22Rv1 (cell line): Measurements from ENCODE around the gene SORCS2.

ENCODE experiments used
- H3K27ac ChIP-seq: fragments of 450-650 bp; 2 replicates; pipeline ENCODE4 v1.5.1; 2017
- ZFX ChIP-seq: fragments of 450-650 bp; IDR thresholded peaks from 2 replicates; pipeline ENCODE4 v1.6.1; 2017; ENCODE audit warnings: antibody characterized with exemption, borderline replicate concordance
- TF ChIP-seq, protein P1 (sequence below): fragments of 450-650 bp; IDR thresholded peaks from 2 replicates; pipeline ENCODE4 v1.5.1; 2017; ENCODE audit warnings: mild to moderate bottlenecking

The SORCS2 gene

DNA sequence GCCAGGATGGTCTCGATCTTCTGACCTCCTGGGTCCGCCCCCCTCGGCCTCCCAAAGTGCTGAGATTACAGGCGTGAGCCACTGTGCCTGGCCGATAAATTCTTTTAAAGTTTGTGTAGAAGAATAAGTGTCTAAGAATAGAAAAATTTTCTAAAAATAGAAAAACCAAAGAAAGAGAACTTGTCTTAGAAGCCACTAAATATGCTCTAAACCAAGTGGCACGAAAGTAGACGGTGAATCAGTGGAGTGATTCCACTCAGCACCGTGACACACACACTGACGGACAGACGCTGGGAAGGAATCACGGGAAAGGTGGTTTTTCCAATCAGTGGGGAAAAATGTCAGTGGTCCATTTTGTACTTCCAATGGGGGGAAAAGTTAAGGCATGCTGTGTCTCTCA is 315.0 kb downstream of the SORCS2 start:
- TF ChIP-seq, protein P1, sequence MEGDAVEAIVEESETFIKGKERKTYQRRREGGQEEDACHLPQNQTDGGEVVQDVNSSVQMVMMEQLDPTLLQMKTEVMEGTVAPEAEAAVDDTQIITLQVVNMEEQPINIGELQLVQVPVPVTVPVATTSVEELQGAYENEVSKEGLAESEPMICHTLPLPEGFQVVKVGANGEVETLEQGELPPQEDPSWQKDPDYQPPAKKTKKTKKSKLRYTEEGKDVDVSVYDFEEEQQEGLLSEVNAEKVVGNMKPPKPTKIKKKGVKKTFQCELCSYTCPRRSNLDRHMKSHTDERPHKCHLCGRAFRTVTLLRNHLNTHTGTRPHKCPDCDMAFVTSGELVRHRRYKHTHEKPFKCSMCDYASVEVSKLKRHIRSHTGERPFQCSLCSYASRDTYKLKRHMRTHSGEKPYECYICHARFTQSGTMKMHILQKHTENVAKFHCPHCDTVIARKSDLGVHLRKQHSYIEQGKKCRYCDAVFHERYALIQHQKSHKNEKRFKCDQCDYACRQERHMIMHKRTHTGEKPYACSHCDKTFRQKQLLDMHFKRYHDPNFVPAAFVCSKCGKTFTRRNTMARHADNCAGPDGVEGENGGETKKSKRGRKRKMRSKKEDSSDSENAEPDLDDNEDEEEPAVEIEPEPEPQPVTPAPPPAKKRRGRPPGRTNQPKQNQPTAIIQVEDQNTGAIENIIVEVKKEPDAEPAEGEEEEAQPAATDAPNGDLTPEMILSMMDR: no peak
- no peak for TF ChIP-seq ZFX
- no peak overlapping the region for H3K27ac ChIP-seq

DNA sequence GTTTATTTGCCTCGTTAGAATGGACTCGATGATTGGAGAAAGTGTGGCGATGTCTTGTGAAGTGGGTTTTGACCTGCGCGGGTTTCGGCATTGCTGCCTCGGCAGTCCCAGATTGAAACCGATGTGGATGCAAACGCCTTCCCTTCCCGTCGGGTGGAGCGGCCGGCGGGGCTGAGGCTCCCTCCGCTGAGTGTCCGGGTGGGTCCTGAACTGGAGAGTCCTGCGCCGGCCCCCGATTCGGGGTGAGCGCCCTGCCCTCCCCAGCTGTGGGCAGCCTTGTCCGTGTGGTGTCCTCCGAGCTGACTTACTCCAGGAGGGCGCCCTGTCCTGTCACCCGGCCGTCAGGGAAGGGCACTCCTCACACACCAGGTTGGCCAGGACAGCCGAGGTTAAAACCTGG is 317.7 kb downstream of the SORCS2 start:
- TF ChIP-seq, protein P1: no peak
- no peak for TF ChIP-seq ZFX
- no peak overlapping the region for H3K27ac ChIP-seq

DNA sequence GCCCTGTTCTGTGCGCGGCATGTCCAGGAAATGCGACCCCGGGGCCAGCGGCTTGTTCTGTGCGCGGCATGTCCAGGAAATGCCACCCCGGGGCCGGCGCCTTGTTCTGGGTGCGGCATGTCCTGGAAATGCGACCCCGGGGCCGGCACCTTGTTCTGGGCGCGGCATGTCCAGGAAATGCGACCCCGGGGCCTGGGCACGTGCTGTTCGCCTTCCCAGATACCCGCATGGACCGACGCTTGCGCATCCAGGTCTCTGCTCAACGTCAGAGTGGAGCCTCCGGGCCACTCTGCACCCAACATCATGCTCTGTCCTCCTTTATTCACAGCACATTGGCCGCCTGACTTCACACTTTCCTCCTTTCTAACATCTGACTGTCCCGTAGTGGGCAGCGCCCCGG is 318.2 kb downstream of the SORCS2 start:
- H3K27ac ChIP-seq: no peak overlapping the region
- no peak for TF ChIP-seq ZFX
- TF ChIP-seq, protein P1: no peak

DNA sequence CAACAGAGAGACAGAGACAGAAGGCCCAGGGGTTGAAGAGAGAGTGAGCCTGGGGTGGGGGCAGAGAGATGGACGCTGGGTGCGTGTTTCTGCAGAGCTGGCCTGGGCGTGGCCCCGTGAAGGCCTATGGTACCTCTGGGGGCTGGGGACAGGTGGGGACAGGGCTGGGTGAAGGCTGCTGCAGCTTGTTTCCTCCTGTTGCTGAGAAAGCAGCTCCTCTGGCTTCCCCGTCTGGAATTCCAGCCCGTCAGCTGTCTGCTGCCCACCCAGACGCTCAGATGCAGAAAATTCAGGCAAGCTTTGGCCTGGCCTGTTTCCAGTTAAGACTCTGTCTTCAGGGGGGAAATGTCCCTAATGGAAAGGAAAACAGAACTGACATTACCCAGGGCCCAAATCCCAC is 319.2 kb downstream of the SORCS2 start:
- H3K27ac ChIP-seq: no peak overlapping the region
- TF ChIP-seq, protein P1: no peak
- TF ChIP-seq ZFX: no peak

DNA sequence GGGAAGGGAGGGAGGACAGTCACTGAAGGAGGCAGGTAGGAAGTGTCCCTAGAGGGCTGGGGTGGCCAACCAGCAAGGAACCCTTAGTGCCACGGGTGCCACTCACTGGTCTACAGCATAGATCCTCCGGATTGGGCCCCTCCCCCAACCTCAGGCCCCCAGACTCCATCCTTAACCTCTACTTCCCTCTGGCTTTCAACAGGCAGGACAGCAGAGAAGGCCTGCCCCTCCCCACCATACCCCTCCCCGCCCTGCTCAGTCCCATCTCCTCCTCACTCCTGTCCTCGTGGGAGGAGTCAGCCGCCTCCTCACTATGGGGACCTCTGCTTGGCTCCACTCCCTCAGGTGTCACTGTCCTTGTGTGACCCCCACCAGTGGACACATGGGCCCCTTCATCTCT is 320.1 kb downstream of the SORCS2 start:
- H3K27ac ChIP-seq: no peak overlapping the region
- TF ChIP-seq, protein P1: no peak
- TF ChIP-seq ZFX: no peak

DNA sequence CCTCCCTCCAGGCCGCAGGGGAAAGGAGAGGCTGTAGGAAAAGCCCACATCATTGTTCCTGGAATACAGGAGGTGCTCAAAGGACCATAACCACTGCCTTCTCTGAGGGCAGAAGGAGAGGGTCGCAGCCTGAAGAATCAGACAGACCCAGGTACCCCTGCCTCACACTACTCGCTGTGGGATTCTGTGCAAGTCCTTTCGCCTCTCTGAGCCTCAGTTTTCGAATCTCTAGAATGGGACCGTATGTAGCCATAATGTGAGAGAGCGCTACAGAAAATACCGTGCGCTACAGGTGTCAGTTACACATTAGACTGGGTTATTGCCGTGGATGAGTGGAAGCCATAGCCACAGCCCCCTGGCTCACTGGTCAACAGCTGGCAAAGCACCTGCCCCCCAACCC is 320.6 kb downstream of the SORCS2 start:
- no peak for TF ChIP-seq ZFX
- TF ChIP-seq, protein P1: no peak
- no peak overlapping the region for H3K27ac ChIP-seq

DNA sequence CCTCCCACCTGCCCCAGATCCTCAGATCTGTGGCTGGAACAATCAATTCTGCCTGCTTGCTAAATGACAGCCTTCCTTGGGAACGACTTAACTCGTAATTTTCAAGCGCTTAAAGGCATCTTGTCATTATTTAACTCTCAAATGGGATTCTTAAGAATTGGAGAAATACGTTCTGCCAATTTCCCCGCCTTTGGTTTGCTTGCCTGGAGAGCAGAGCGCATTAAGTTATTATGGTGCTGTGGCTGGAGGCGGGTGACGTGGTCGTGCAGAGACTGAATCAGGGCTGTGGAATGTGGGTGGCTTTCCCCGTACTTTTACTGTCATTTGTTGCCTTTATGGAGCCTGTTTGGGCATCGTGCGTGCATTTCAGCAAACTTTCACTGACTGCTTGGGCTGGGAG is 321.3 kb downstream of the SORCS2 start:
- TF ChIP-seq, protein P1: no peak
- no peak for TF ChIP-seq ZFX
- no peak overlapping the region for H3K27ac ChIP-seq
